ENCODE measurements around the gene NTN1. TPM values are rescaled to one million over a fixed set of nuclear protein-coding genes. Genes with fewer than 3 reads are reported as not detected.
A peak's percentile ranks its signal among the peaks of the same experiment; 100 is the strongest.

NTN1 gene
- total RNA-seq, 4 donors from 2014 or later: 3.3 to 19.2 (median 10.4) TPM

DNA sequence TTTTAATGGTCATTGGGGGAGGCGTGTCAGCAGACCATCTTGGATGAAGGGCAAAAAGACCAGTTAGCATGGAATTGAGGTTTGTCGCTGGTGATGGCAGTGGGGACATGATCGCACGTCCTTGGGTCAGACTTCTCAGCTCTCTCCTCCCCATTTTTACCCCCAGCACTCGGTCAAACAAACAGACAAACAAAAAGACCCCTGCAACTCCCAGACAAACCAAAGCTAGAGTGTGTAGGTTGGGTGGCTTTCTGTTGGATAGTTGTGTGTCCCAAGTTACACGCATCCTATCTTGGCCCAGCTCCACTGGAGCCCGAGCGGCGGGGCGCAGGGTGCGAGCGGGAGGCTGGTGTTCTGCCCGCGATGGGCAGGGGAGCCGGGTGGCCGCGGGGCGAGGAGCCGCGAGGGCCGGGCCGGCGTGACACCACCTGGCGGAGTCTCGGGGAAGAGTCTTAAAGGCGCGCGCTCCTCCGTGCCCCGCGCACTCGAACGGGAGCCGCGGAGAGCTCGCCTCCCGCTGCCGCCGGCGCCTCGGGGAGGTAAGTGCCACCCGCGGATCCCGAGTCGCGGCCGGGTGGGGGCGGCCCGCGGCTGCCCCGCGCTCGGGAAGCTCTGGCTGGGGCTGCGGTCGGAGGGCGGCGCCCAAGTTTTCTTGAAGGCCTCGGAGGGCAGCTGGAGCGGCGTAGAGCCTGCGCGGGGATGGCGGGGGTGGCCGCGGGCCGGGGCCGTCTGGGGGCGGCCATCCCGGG lies 18.5 kb upstream of the NTN1 start:
- Histone ChIP-seq H3K4me1 (peaks cover 0 to 11% of the 10 kb centered on the region in 2 donors), H3K9me3 (no peaks in the 10 kb centered on the region), H3K4me3 (peak overlapping the region; percentile 9 to 30), H3K27me3 (peaks cover 4 to 6% of the 10 kb centered on the region in 2 donors), H3K36me3 (no peaks in the 10 kb centered on the region), H3K27ac (no peak overlapping the region)
- TF ChIP-seq POLR2A (IDR thresholded peaks at IDR 0.05) (no peak), CTCF (IDR thresholded peaks at IDR 0.05) (peak; percentile 14 to 52 (median 31))
- intact Hi-C loops (cut with DNase I; ENCODE audit: low total_unique reads): no loop called here
- peak; percentile 24 to 28 for DNase-seq

DNA sequence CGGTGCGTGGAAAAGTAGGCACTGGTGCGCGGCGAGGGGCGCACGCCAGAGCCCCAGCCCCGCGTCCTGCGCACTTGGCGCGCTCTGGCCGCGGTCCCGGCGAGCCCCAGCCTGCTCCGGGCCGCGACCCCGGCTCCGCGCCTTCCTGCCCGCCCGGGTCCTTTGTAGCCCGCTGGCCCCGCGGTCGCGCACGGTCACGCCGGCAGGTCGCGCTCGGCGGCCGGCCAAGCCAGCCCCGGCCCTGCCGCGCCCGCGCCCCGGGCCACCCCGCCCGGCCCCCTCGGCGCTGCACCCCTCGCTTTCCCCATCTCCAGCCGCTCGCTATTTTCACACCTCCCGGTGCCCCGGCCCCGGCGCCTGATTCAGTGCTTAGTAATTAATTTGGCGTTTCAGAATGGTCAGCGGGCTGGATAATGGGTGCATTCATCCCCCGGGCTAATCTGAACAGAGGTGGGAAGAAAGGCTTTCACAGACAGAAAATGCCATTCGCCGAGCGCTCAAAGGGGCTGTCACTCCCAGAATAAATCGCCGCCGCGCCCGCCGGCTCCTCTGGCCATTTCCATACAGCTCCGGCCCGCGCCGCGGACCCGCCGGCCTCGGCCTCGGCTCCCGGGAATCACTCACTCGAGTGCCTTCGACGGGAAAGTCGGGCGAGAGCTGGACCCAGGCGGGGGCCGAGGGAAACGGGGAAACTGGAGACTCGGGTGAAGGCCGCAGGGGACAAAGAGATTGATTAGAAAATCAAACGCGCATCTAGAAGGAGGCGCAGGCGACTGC lies 17.8 kb upstream of the NTN1 start:
- peak overlapping the region; percentile 13 to 30 for H3K4me3 ChIP-seq
- TF ChIP-seq CTCF (IDR thresholded peaks at IDR 0.05): no peak
- no peak for TF ChIP-seq POLR2A (IDR thresholded peaks at IDR 0.05)
- peaks cover 4 to 6% of the 10 kb centered on the region in 2 donors for H3K27me3 ChIP-seq
- no peak overlapping the region for H3K27ac ChIP-seq
- H3K4me1 ChIP-seq: peaks cover 0 to 11% of the 10 kb centered on the region in 2 donors
- no peaks in the 10 kb centered on the region for H3K9me3 ChIP-seq
- no peak for DNase-seq
- no peaks in the 10 kb centered on the region for H3K36me3 ChIP-seq
- intact Hi-C loops (cut with DNase I; ENCODE audit: low total_unique reads): no loop called here

- Histone ChIP-seq H3K4me3 (no peak overlapping the region), H3K27me3 (peaks cover 4 to 6% of the 10 kb centered on the region in 2 donors), H3K4me1 (peaks cover 0 to 11% of the 10 kb centered on the region in 2 donors), H3K36me3 (no peaks in the 10 kb centered on the region), H3K9me3 (no peaks in the 10 kb centered on the region), H3K27ac (no peak overlapping the region)
- DNase-seq: no peak
- TF ChIP-seq CTCF (IDR thresholded peaks at IDR 0.05) (no peak), POLR2A (IDR thresholded peaks at IDR 0.05) (no peak)
- intact Hi-C loops (cut with DNase I; ENCODE audit: low total_unique reads): no loop called here
These were observed 17.0 kb upstream of the NTN1 start for GRCh38 chr17:9004132-9004960.

DNA sequence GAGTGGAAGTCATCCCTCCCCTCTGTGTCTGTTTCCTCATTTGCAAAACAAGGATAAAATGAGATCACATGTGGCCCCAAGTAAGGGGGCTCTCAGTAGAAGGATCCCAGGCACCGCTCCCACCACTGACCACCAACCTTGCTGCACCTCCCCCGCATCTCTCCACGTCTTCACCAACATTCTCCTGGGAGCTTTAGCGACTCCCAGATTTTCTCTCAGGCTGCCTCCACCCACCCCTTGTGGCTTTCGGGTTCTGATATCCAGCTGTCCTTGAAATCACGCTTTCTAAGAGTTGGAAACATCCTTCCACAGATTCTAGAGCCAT lies 16.4 kb upstream of the NTN1 start:
- Histone ChIP-seq H3K27me3 (peaks cover 4 to 6% of the 10 kb centered on the region in 2 donors), H3K9me3 (no peaks in the 10 kb centered on the region), H3K36me3 (no peaks in the 10 kb centered on the region), H3K27ac (no peak overlapping the region), H3K4me1 (peaks cover 0 to 11% of the 10 kb centered on the region in 2 donors), H3K4me3 (no peak overlapping the region)
- intact Hi-C loops (cut with DNase I; ENCODE audit: low total_unique reads): no loop called here
- DNase-seq: no peak
- TF ChIP-seq CTCF (IDR thresholded peaks at IDR 0.05): no peak
- no peak for TF ChIP-seq POLR2A (IDR thresholded peaks at IDR 0.05)

Data from uterus (tissue), 4 donors.